Mucosa of rectum (tissue), 2 donors: Measurements from ENCODE around the gene TSPYL6.
"Not testable (repeated sequence)": the region's sequence is repeated elsewhere in the genome, so short reads cannot be mapped to it uniquely, and the experiment has no call there.

Experiments
- H3K27ac ChIP-seq, 2 donors: one replicate each; pipeline ENCODE4 v1.7.0; 2013; ENCODE audit warnings: inconsistent platforms in 2 of 2, low read depth in 2 of 2, low read length in 2 of 2
- H3K27me3 ChIP-seq, 2 donors: one replicate each; pipeline ENCODE4 v1.7.0; 2013; ENCODE audit warnings: low read length in 2 of 2; ENCODE audit not compliant: control insufficient read depth in 2 of 2, insufficient read depth in 2 of 2
- H3K36me3 ChIP-seq, 2 donors: one replicate each; pipeline ENCODE4 v1.7.0; 2013; ENCODE audit warnings: low read length in 2 of 2; ENCODE audit not compliant: control insufficient read depth in 2 of 2, insufficient read depth in 2 of 2
- H3K4me1 ChIP-seq, 2 donors: one replicate each; pipeline ENCODE4 v1.7.0; 2013; ENCODE audit warnings: low read length in 2 of 2, mild to moderate bottlenecking in 1 of 2; ENCODE audit not compliant: control insufficient read depth in 2 of 2, insufficient read depth in 2 of 2
- H3K4me3 ChIP-seq, 2 donors: one replicate each; pipeline ENCODE4 v1.7.0; 2013; ENCODE audit warnings: low read length in 2 of 2
- H3K9ac ChIP-seq, 2 donors: one replicate each; pipeline ENCODE4 v1.7.0; 2013; ENCODE audit warnings: low read length in 2 of 2, low read depth in 1 of 2, mild to moderate bottlenecking in 1 of 2
- H3K9me3 ChIP-seq, 2 donors: one replicate each; pipeline ENCODE4 v1.7.0; 2013; ENCODE audit warnings: low read length in 2 of 2; ENCODE audit not compliant: control insufficient read depth in 2 of 2
- donor health status: healthy.
- donor health status: Normal muscosa, but diverticular disease.

TSPYL6 gene

GRCh38 chr2:54279385-54279784 is 23.4 kb upstream of the TSPYL6 start:
- no peak overlapping the region for H3K9ac ChIP-seq
- no peak overlapping the region for H3K4me3 ChIP-seq
- H3K27me3 ChIP-seq: no peaks in the 10 kb centered on the region
- H3K4me1 ChIP-seq: no peaks in the 10 kb centered on the region
- H3K36me3 ChIP-seq: no peaks in the 10 kb centered on the region
- H3K27ac ChIP-seq: no peak overlapping the region
- H3K9me3 ChIP-seq: no peaks in the 10 kb centered on the region

DNA sequence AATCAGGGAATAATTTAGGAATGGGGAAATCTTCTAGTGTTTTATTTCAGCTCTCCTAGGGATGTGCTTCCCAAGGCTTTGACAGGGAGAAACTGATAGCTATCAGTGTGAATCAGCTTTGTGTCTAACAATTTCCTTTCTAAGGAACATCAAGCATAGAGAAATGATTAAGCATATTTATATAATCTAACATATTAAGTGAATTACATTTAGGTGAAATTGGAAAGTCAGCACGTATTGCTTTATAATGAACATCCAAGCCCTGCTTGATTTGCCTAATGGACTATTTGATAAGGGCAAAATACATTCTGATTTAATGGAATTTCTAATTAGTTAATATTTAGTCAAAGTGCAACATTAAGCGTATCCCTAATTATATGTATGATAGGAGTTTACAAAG is 19.5 kb upstream of the TSPYL6 start:
- Histone ChIP-seq H3K36me3 (no peaks in the 10 kb centered on the region), H3K9ac (no peak overlapping the region), H3K27me3 (no peaks in the 10 kb centered on the region), H3K27ac (no peak overlapping the region), H3K4me3 (no peak overlapping the region), H3K9me3 (no peaks in the 10 kb centered on the region), H3K4me1 (no peaks in the 10 kb centered on the region)

DNA sequence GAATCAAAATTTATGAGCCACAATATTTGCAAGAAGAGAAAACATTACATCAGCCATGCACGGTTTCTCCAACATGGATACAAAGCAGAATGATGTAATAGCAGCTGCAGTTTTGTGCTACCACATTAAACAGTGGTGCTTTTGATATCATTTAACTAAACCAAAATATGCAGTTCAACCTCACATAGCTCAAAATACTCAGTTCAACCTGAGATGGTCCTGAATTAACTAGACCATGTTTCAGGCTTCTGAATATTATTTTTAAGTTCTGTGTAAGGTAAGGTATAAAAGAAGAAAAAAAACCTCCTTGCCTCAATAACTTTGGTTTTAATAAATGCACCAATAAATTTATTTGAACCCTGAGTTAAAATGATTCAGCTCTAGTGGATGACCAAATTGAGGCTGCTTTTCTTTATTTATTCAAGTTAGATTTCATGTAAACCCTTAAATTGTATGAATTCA is 18.8 kb upstream of the TSPYL6 start:
- H3K4me3 ChIP-seq: no peak overlapping the region
- H3K36me3 ChIP-seq: no peaks in the 10 kb centered on the region
- no peaks in the 10 kb centered on the region for H3K4me1 ChIP-seq
- no peaks in the 10 kb centered on the region for H3K27me3 ChIP-seq
- H3K9me3 ChIP-seq: no peaks in the 10 kb centered on the region
- H3K9ac ChIP-seq: no peak overlapping the region
- no peak overlapping the region for H3K27ac ChIP-seq

GRCh38 chr2:54271843-54272627 is 16.0 kb upstream of the TSPYL6 start:
- H3K36me3 ChIP-seq: no peaks in the 10 kb centered on the region
- H3K9ac ChIP-seq: no peak overlapping the region
- no peaks in the 10 kb centered on the region for H3K9me3 ChIP-seq
- no peak overlapping the region for H3K4me3 ChIP-seq
- H3K27ac ChIP-seq: no peak overlapping the region
- H3K27me3 ChIP-seq: no peaks in the 10 kb centered on the region
- no peaks in the 10 kb centered on the region for H3K4me1 ChIP-seq

DNA sequence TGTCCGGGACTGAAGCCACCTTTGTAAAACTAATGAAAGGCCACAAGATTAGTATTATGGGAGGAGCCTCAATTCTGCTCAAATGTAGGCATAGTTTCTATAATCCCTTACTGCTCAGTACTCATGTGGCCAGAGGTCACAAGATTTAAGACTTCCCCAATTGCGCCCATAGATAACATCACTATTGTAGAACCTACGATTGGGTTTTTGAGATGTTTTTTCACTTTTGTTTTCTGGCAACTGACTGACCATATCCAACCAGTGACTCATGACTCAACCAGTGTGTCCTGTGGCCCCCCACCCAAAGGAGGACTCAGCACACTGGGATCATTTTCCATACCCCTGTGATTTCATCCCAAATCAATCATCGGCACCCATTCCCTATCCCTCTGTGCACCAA is 15.2 kb upstream of the TSPYL6 start:
- H3K9me3 ChIP-seq: no peaks in the 10 kb centered on the region
- no peak overlapping the region for H3K9ac ChIP-seq
- no peaks in the 10 kb centered on the region for H3K4me1 ChIP-seq
- H3K4me3 ChIP-seq: no peak overlapping the region
- H3K27me3 ChIP-seq: no peaks in the 10 kb centered on the region
- H3K27ac ChIP-seq: no peak overlapping the region
- H3K36me3 ChIP-seq: no peaks in the 10 kb centered on the region

DNA sequence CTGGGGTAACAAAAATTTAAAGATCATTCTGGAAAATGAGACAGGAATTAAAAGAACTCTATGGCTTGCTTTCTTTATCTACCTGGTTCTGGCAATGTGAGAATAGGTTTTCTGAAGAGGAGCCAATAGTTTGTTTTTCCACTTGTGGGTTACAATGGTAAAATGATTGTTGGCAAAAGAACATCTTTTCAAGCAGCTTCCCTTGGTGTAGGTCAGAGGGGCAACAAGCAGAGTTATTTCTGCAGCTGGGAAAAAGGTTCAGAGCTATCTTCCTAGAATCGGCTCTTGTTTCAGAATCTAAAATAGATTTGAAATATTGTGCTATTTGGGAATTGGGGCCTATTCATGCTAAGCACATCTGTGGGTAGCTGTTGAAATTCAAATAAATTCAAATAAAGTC is 11.5 kb upstream of the TSPYL6 start:
- Histone ChIP-seq H3K9me3 (no peaks in the 10 kb centered on the region), H3K27ac (no peak overlapping the region), H3K27me3 (no peaks in the 10 kb centered on the region), H3K4me3 (no peak overlapping the region), H3K36me3 (no peaks in the 10 kb centered on the region), H3K4me1 (no peaks in the 10 kb centered on the region), H3K9ac (no peak overlapping the region)

DNA sequence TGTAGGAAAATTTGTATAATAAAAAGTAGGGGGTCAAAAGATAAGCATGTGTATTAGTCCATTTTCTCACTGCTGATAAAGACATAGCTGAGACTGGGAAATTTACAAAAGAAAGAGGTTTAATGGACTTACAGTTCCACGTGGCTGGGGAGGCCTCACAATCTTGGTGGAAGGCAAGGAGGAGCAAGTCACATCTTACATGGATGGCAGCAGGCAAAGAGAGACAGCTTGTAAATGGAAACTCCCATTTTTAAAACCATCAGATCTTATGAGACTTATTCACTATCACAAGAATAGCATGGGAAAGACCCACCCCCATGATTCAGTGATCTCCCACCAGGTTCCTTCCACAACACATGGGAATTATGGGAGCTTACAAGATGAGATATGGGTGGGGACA is 9.1 kb upstream of the TSPYL6 start:
- H3K4me1 ChIP-seq, H3K27ac ChIP-seq, H3K4me3 ChIP-seq, H3K9ac ChIP-seq, H3K27me3 ChIP-seq, H3K9me3 ChIP-seq, H3K36me3 ChIP-seq: not testable (repeated sequence)

GRCh38 chr2:54262015-54262765 is 6.2 kb upstream of the TSPYL6 start:
- Histone ChIP-seq H3K4me1 (no peaks in the 10 kb centered on the region), H3K27ac (no peak overlapping the region), H3K4me3 (no peak overlapping the region), H3K36me3 (no peaks in the 10 kb centered on the region), H3K27me3 (no peaks in the 10 kb centered on the region), H3K9ac (no peak overlapping the region), H3K9me3 (no peaks in the 10 kb centered on the region)

DNA sequence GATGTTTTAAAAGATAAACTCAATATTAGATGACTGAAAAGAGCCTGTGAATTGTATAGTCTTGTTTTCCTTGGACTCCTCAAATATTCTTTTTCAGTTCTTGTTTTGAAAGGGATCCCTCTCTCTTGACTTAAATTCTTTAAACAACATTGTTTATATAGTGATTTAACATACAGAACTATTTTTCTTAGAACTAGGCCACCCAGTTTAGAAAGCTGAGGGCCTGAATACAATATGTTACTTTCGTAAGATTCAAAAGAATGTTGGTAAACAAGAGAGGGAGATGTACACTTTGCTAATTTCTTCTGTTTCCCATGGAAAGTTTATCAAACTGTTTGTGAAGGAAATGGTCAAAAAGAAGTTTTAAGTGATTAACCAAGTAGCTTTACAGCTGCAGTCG is 5.5 kb upstream of the TSPYL6 start:
- Histone ChIP-seq H3K4me3 (no peak overlapping the region), H3K9ac (no peak overlapping the region), H3K4me1 (no peaks in the 10 kb centered on the region), H3K27me3 (no peaks in the 10 kb centered on the region), H3K27ac (no peak overlapping the region), H3K36me3 (no peaks in the 10 kb centered on the region), H3K9me3 (no peaks in the 10 kb centered on the region)

DNA sequence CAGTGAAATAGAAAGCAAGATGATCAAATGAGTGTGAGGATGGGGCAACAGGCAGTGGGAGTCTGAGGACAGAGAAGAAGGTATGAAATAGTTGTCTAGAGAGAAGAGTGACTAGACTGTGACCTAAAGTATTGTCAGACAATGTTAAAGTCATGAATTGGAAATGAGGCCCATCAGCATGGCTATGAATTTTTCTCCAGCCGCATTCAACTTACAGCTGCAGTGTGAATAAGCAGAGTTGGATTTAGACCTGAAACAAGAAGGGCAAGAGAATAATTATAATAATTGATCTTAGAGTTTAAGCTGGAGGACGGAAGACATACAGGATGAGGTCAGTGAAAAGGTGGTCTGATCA is 4.2 kb upstream of the TSPYL6 start:
- Histone ChIP-seq H3K36me3 (no peaks in the 10 kb centered on the region), H3K9me3 (no peaks in the 10 kb centered on the region), H3K27me3 (no peaks in the 10 kb centered on the region), H3K4me3 (no peak overlapping the region), H3K4me1 (no peaks in the 10 kb centered on the region), H3K9ac (no peak overlapping the region), H3K27ac (no peak overlapping the region)
